Nephron (organoid): ENCODE data around the gene CCDC85C.

Experiments
- H3K27ac Mint-ChIP-seq, 3 experiments: 2 replicates each; pipeline ENCODE4 v1.8.0; 2020; ENCODE audit warnings: mixed read lengths in 3 of 3, mild to moderate bottlenecking in 2 of 3, moderate library complexity in 1 of 3
- H3K27me3 Mint-ChIP-seq: 2 replicates; pipeline ENCODE4 v1.8.0; 2021; ENCODE audit warnings: low read depth, mild to moderate bottlenecking, moderate library complexity, mixed read lengths
- H3K36me3 Mint-ChIP-seq: 2 replicates; pipeline ENCODE4 v1.8.0; 2020; ENCODE audit warnings: low read depth, mixed read lengths
- H3K4me1 Mint-ChIP-seq: 2 replicates; pipeline ENCODE4 v1.8.0; 2020; ENCODE audit warnings: mixed read lengths
- H3K4me3 Mint-ChIP-seq, 3 experiments: 2 replicates each; pipeline ENCODE4 v1.8.0; 2020; ENCODE audit warnings: mild to moderate bottlenecking in 3 of 3, mixed read lengths in 3 of 3, moderate library complexity in 2 of 3
- H3K9me3 Mint-ChIP-seq: 2 replicates; pipeline ENCODE4 v1.8.0; 2020; ENCODE audit warnings: mixed read lengths
- TF ChIP-seq, protein P1 (sequence below), 3 experiments: fragments of 200-600 bp; sonication (generic); IDR thresholded peaks; one replicate each; pipeline ENCODE4 v1.5.0; 2021; ENCODE audit warnings: antibody characterized with exemption in 3 of 3; ENCODE audit not compliant: unreplicated experiment in 3 of 3

CCDC85C gene

DNA sequence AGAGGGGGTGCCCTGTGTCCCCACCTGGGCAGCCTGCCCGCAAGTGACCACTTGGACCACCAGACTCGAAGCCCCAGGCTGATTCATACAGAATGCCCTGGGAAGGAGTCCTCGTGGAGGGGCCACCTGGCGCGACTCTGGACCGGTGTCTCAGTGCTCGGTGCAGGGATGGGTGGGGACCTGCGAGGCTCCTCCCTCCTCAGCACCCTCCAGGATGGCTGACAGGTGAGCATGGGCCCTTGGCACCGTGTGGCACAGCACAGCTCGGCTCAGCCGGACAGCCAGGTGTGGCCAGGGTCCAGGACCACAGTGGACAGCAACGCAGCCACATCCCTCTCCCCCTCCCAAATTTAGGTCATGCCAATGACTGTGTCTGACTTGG is 78.3 kb downstream of the CCDC85C start:
- Mint-ChIP-seq H3K4me3 (no peak overlapping the region), H3K27me3 (no peaks in the 10 kb centered on the region), H3K4me1 (peaks cover 45% of the 10 kb centered on the region), H3K36me3 (no peaks in the 10 kb centered on the region), H3K27ac (no peak overlapping the region), H3K9me3 (no peaks in the 10 kb centered on the region)
- TF ChIP-seq, protein P1, sequence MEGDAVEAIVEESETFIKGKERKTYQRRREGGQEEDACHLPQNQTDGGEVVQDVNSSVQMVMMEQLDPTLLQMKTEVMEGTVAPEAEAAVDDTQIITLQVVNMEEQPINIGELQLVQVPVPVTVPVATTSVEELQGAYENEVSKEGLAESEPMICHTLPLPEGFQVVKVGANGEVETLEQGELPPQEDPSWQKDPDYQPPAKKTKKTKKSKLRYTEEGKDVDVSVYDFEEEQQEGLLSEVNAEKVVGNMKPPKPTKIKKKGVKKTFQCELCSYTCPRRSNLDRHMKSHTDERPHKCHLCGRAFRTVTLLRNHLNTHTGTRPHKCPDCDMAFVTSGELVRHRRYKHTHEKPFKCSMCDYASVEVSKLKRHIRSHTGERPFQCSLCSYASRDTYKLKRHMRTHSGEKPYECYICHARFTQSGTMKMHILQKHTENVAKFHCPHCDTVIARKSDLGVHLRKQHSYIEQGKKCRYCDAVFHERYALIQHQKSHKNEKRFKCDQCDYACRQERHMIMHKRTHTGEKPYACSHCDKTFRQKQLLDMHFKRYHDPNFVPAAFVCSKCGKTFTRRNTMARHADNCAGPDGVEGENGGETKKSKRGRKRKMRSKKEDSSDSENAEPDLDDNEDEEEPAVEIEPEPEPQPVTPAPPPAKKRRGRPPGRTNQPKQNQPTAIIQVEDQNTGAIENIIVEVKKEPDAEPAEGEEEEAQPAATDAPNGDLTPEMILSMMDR (IDR thresholded peaks at IDR 0.05; ENCODE audit: unreplicated experiment in 3 of 3) = no peak

DNA sequence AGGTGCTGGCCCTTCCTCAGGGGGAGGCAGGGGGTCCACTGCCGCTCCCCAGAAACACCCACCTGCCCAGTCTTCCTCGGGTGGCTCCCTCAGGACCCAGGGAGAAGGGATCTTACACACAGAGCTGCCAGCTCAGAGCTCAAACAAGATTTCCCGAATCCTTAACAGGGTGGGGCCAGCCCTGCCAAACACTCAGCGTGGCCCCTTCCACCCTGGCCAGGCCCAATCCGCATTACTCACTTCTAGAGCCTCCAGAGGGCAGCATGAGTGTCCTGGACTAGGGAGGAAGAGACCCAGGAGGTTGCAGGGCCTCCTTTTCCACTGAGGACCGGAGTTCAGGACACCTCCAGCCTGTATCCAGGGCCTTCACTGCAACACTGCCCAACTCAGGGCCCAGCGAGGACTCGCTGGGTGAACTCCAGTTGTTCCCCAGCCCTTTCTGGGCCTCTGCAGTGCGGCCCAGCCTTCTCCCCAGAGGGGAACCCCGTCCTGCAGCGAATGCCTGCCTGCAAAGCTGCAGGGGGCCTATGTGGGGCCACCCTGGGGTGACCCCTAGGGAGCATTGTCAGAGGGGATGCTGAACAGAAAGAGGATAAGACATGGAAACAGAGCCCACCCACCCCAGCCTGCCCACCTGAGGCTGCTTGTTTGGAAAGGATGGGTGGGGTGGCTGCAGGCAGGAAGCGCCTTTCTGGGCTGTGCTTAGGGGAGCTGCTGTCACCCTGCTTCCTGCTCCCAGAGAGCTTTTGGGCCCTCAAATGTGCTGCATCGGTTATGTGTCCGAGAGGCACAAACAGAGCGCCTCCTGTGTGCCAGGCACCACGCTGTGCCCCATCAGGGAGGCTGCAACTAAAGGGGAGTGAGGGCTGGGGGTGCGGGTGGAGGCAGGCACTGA is 79.0 kb downstream of the CCDC85C start:
- Mint-ChIP-seq H3K9me3 (no peaks in the 10 kb centered on the region), H3K27ac (peak overlapping the region; percentile 80 to 86 (median 85)), H3K36me3 (no peaks in the 10 kb centered on the region), H3K4me1 (peaks cover 39% of the 10 kb centered on the region), H3K4me3 (no peak overlapping the region), H3K27me3 (no peaks in the 10 kb centered on the region)
- TF ChIP-seq, protein P1 (IDR thresholded peaks at IDR 0.05; ENCODE audit: unreplicated experiment in 3 of 3) = no peak

DNA sequence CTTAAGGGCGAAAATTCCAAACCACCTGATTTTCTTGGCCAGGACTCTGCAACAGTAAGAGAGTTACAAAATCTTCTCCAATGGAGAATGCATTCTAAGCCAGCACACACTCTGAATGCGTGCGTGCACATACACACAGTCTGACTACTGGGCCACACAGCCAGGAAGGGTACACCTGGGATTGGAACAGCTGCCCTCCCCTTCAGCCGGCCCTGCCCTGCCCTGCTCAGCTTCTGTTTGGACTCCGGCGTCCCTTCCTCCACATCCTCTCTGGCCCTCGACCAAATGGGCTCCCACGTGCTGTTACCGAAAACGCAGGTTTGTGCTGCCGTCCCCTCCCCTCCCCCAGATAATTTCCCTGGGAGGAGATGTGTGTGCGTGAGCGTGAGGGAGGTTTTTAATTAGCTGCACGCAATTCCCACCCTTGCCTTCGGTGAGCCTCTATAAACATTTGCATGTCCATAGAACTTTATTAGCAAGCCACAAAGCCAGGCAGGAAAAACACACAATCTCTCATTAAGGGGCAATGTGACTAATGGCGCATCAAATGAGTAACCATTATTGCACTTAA is 79.8 kb downstream of the CCDC85C start:
- H3K27ac Mint-ChIP-seq = peak overlapping the region; percentile 80 to 86 (median 85)
- no peaks in the 10 kb centered on the region for H3K9me3 Mint-ChIP-seq
- H3K4me1 Mint-ChIP-seq = peaks cover 39% of the 10 kb centered on the region

DNA sequence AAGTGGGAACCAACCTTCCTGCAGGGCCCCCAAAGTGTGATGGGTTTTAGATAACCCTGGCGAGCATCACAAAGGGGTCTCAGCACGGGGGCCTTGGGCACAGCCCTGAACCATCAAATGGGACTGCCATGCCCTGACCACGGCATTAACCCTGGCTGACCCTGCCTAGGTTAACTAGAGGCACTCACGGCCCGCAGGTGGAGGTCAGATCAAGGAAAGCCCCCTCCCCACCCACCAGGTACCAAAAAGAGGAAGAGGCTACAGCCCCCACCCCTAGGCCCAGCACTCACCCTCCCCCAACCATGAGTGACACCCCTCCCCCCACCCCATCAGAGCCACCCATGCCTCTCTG is 80.3 kb downstream of the CCDC85C start:
- Mint-ChIP-seq H3K27me3 (no peaks in the 10 kb centered on the region), H3K4me1 (peaks cover 39% of the 10 kb centered on the region), H3K36me3 (no peaks in the 10 kb centered on the region), H3K9me3 (no peaks in the 10 kb centered on the region), H3K27ac (peak overlapping the region; percentile 80 to 86 (median 85)), H3K4me3 (no peak overlapping the region)
- TF ChIP-seq, protein P1 (IDR thresholded peaks at IDR 0.05; ENCODE audit: unreplicated experiment in 3 of 3) = no peak

More for the DNA sequence above, 79.8 kb downstream of the CCDC85C start:
- Mint-ChIP-seq H3K36me3 (no peaks in the 10 kb centered on the region), H3K27me3 (no peaks in the 10 kb centered on the region), H3K4me3 (peak overlapping the region; percentile 50 to 65 (median 60))
- TF ChIP-seq, protein P1 (IDR thresholded peaks at IDR 0.05; ENCODE audit: unreplicated experiment in 3 of 3) = no peak

DNA sequence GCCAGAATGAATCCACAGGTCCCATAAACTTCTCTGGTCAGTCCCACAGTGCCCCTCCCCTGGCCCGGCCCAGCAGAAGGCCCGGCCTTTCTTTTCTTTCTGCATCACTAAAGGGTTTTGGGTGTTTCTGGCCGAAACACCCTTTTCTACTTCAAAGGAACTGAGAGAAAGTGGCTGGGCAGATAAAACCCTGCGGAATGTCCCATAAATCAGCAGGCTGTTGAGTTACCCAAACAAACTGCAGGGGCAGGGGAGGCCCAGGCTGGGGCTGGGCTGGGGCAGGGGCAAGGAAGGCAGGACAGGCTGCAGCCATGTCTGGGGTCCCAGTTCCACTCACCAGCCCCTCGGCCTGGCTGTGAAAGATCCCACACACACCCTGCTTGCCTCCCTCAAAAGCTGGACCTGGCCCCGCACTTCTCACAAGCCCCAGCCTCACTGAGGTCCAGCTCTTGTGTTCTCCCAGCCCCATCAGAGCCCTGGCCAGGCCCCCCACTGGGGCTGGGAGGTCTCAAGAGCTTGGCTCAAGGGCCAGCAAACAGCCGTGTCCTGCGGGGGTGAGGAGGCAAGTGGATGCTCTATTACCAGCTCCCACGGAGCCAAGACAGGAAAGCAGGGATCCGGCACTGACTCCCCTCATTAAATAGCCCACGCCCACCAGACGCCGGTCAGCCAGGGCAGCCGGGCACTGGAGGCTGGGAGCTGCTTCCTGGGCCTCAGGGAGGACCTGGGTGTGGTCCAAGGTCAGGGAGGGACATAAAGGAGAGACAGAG is 80.9 kb downstream of the CCDC85C start:
- Mint-ChIP-seq H3K27ac (peak overlapping the region; percentile 80 to 86 (median 83)), H3K9me3 (no peaks in the 10 kb centered on the region), H3K4me1 (peaks cover 39% of the 10 kb centered on the region), H3K36me3 (no peaks in the 10 kb centered on the region), H3K4me3 (peak overlapping the region in 2 of 3 experiments; percentile 16 to 29), H3K27me3 (no peaks in the 10 kb centered on the region)
- TF ChIP-seq, protein P1 (IDR thresholded peaks at IDR 0.05; ENCODE audit: unreplicated experiment in 3 of 3) = no peak
